ENCODE results near the gene THBS4. TPM values are rescaled to one million over a fixed set of nuclear protein-coding genes. Genes with fewer than 3 reads are reported as not detected.

The THBS4 gene
- total and polyA plus RNA-seq, 5 donors from 2014 or later: not detected

- H3K4me3 Mint-ChIP-seq: no peak overlapping the region
- H3K27me3 ChIP-seq (ENCODE audit: control insufficient read depth, insufficient read depth, low read length): peaks cover under 1% of the 10 kb centered on the region
- H3K27me3 Mint-ChIP-seq: peaks cover 4% of the 10 kb centered on the region
- ATAC-seq (ENCODE audit: low read depth in 2 of 2) (no peak), DNase-seq (no peak)
- no peaks in the 10 kb centered on the region for H3K36me3 ChIP-seq (ENCODE audit: control insufficient read depth, insufficient read depth, low read length)
- H3K9me3 Mint-ChIP-seq: peaks cover 0 to 1% (median 0%) of the 10 kb centered on the region in 7 donors
- H3K4me1 ChIP-seq (ENCODE audit: control insufficient read depth, insufficient read depth, low read length, poor library complexity, severe bottlenecking): no peaks in the 10 kb centered on the region
- no peaks in the 10 kb centered on the region for H3K4me1 Mint-ChIP-seq
- H3K27ac ChIP-seq (ENCODE audit: insufficient read depth, low read length, poor library complexity, severe bottlenecking): no peak overlapping the region
- H3K36me3 Mint-ChIP-seq: peaks cover 3% of the 10 kb centered on the region
- H3K27ac Mint-ChIP-seq: no peak overlapping the region
- H3K9me3 ChIP-seq (ENCODE audit: control insufficient read depth in 2 of 2, low read length in 2 of 2): no peaks in the 10 kb centered on the region
- H3K4me3 ChIP-seq (ENCODE audit: low read depth, low read length): no peak overlapping the region
Observed at GRCh38 chr5:80008995-80009765, 26.0 kb upstream of the THBS4 start.

GRCh38 chr5:80010754-80011392 is 24.3 kb upstream of the THBS4 start:
- peaks cover 3% of the 10 kb centered on the region for H3K36me3 Mint-ChIP-seq
- H3K27ac Mint-ChIP-seq: no peak overlapping the region

DNA sequence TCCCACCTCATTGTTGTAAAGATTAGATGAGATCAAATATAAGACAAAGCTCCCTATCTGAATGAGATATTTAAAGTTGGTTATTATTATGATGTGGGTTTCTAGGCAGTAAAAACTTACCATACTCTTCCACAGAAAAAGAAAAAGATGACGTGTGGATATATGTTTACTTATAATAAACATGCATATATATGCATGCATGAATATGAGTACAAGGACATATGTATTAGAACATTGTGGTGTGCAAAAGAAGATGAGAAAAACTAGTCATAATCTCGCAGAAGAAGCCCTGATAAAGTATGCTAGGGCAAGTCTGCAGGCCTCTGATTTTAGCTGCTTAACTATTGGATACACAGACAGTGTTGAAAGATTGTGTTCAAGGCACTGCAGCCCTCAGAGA is 10.1 kb upstream of the THBS4 start:
- H3K36me3 ChIP-seq (ENCODE audit: control insufficient read depth, insufficient read depth, low read length): no peaks in the 10 kb centered on the region
- H3K4me1 ChIP-seq (ENCODE audit: control insufficient read depth, insufficient read depth, low read length, poor library complexity, severe bottlenecking): no peaks in the 10 kb centered on the region
- no peaks in the 10 kb centered on the region for H3K9me3 Mint-ChIP-seq
- ATAC-seq (ENCODE audit: low read depth in 2 of 2) (no peak), DNase-seq (no peak)
- H3K27ac Mint-ChIP-seq: no peak overlapping the region
- H3K36me3 Mint-ChIP-seq: no peaks in the 10 kb centered on the region
- peaks cover 29% of the 10 kb centered on the region for H3K27me3 Mint-ChIP-seq
- H3K4me3 Mint-ChIP-seq: no peak overlapping the region
- no peak overlapping the region for H3K27ac ChIP-seq (ENCODE audit: insufficient read depth, low read length, poor library complexity, severe bottlenecking)
- no peaks in the 10 kb centered on the region for H3K4me1 Mint-ChIP-seq
- H3K4me3 ChIP-seq (ENCODE audit: low read depth, low read length): no peak overlapping the region
- H3K9me3 ChIP-seq (ENCODE audit: control insufficient read depth in 2 of 2, low read length in 2 of 2): no peaks in the 10 kb centered on the region
- H3K27me3 ChIP-seq (ENCODE audit: control insufficient read depth, insufficient read depth, low read length): peaks cover 7% of the 10 kb centered on the region

More at GRCh38 chr5:80010754-80011392, 24.3 kb upstream of the THBS4 start:
- Histone ChIP-seq H3K27me3 (ENCODE audit: control insufficient read depth, insufficient read depth, low read length) (peaks cover 1% of the 10 kb centered on the region), H3K27ac (ENCODE audit: insufficient read depth, low read length, poor library complexity, severe bottlenecking) (no peak overlapping the region), H3K36me3 (ENCODE audit: control insufficient read depth, insufficient read depth, low read length) (no peaks in the 10 kb centered on the region), H3K9me3 (ENCODE audit: control insufficient read depth in 2 of 2, low read length in 2 of 2) (no peaks in the 10 kb centered on the region), H3K4me1 (ENCODE audit: control insufficient read depth, insufficient read depth, low read length, poor library complexity, severe bottlenecking) (no peaks in the 10 kb centered on the region), H3K4me3 (ENCODE audit: low read depth, low read length) (no peak overlapping the region)
- Mint-ChIP-seq H3K9me3 (peaks cover 0 to 1% (median 0%) of the 10 kb centered on the region in 7 donors), H3K4me1 (no peaks in the 10 kb centered on the region), H3K4me3 (no peak overlapping the region), H3K27me3 (peaks cover 4% of the 10 kb centered on the region)
- ATAC-seq (ENCODE audit: low read depth in 2 of 2) (no peak), DNase-seq (no peak)

- H3K36me3 Mint-ChIP-seq: no peaks in the 10 kb centered on the region
- no peaks in the 10 kb centered on the region for H3K4me1 ChIP-seq (ENCODE audit: control insufficient read depth, insufficient read depth, low read length, poor library complexity, severe bottlenecking)
Observed at GRCh38 chr5:80026841-80027240, 8.3 kb upstream of the THBS4 start.

DNA sequence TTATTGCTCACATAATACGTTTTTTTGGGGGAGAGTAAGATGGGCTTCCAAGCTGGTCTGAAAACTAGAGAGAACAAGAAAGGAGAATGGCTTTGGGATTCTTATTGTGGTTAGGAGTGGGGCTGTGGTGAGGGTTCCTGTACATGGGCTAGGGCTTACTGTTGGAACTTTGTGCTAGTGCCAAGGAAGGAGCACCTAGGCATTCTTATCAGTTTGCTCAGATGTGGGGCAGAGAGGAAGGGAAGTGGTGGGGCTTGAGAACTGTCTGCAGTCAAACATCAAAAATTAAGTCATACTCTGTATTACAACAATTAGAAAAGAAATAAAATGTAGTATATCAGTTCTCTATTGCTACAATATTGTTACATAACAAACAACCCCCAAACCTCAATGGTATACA is 4.0 kb upstream of the THBS4 start:
- no peak overlapping the region for H3K27ac ChIP-seq (ENCODE audit: insufficient read depth, low read length, poor library complexity, severe bottlenecking)
- peak overlapping the region in 1 of 4 donors; percentile 34 for H3K4me3 Mint-ChIP-seq
- H3K4me1 Mint-ChIP-seq: peaks cover 0 to 16% (median 7%) of the 10 kb centered on the region in 4 donors
- H3K27me3 Mint-ChIP-seq: peaks cover 45% of the 10 kb centered on the region
- H3K27me3 ChIP-seq (ENCODE audit: control insufficient read depth, insufficient read depth, low read length): peaks cover 22% of the 10 kb centered on the region
- no peaks in the 10 kb centered on the region for H3K4me1 ChIP-seq (ENCODE audit: control insufficient read depth, insufficient read depth, low read length, poor library complexity, severe bottlenecking)
- H3K36me3 ChIP-seq (ENCODE audit: control insufficient read depth, insufficient read depth, low read length): no peaks in the 10 kb centered on the region
- ATAC-seq (ENCODE audit: low read depth in 2 of 2): no peak
- no peaks in the 10 kb centered on the region for H3K9me3 Mint-ChIP-seq
- H3K27ac Mint-ChIP-seq: no peak overlapping the region
- no peak overlapping the region for H3K4me3 ChIP-seq (ENCODE audit: low read depth, low read length)
- no peaks in the 10 kb centered on the region for H3K36me3 Mint-ChIP-seq
- no peak for DNase-seq
- H3K9me3 ChIP-seq (ENCODE audit: control insufficient read depth in 2 of 2, low read length in 2 of 2): no peaks in the 10 kb centered on the region

More at GRCh38 chr5:80026841-80027240, 8.3 kb upstream of the THBS4 start:
- peaks cover 9% of the 10 kb centered on the region for H3K27me3 ChIP-seq (ENCODE audit: control insufficient read depth, insufficient read depth, low read length)
- no peak overlapping the region for H3K4me3 ChIP-seq (ENCODE audit: low read depth, low read length)
- no peaks in the 10 kb centered on the region for H3K9me3 ChIP-seq (ENCODE audit: control insufficient read depth in 2 of 2, low read length in 2 of 2)
- no peak overlapping the region for H3K4me3 Mint-ChIP-seq
- no peak overlapping the region for H3K27ac ChIP-seq (ENCODE audit: insufficient read depth, low read length, poor library complexity, severe bottlenecking)
- no peak overlapping the region for H3K27ac Mint-ChIP-seq
- no peaks in the 10 kb centered on the region for H3K9me3 Mint-ChIP-seq
- peaks cover 39% of the 10 kb centered on the region for H3K27me3 Mint-ChIP-seq
- no peaks in the 10 kb centered on the region for H3K4me1 Mint-ChIP-seq
- ATAC-seq (ENCODE audit: low read depth in 2 of 2): no peak
- no peaks in the 10 kb centered on the region for H3K36me3 ChIP-seq (ENCODE audit: control insufficient read depth, insufficient read depth, low read length)
- DNase-seq: no peak

DNA sequence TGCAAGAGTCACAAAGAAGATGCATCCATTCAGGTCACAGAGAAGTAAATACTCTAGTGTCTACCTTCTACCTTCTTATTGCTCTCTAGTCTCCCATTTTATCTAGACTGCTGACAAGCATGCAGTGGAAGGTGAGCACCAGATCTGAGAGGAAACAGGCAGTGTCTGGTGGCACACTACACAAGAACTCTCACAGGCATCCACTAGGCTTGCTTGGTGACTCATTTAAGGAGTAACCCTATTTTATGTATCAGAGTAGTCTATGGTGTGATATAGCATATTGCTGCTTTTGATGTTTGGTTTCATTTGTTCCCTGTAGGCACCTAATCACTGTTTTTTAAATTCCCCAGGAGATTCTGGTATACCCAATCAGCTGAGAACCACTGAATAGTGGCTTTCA is 1.6 kb upstream of the THBS4 start:
- DNase-seq (peak in 1 of 3 donors; percentile 69), ATAC-seq (ENCODE audit: low read depth in 2 of 2) (peak; percentile 58 to 79)
- Histone ChIP-seq H3K36me3 (ENCODE audit: control insufficient read depth, insufficient read depth, low read length) (no peaks in the 10 kb centered on the region), H3K4me1 (ENCODE audit: control insufficient read depth, insufficient read depth, low read length, poor library complexity, severe bottlenecking) (no peaks in the 10 kb centered on the region), H3K9me3 (ENCODE audit: control insufficient read depth in 2 of 2, low read length in 2 of 2) (no peaks in the 10 kb centered on the region), H3K27me3 (ENCODE audit: control insufficient read depth, insufficient read depth, low read length) (peaks cover 32% of the 10 kb centered on the region), H3K27ac (ENCODE audit: insufficient read depth, low read length, poor library complexity, severe bottlenecking) (no peak overlapping the region), H3K4me3 (ENCODE audit: low read depth, low read length) (no peak overlapping the region)
- H3K9me3 Mint-ChIP-seq: no peaks in the 10 kb centered on the region
- H3K4me1 Mint-ChIP-seq: peaks cover 0 to 17% (median 9%) of the 10 kb centered on the region in 4 donors
- H3K27ac Mint-ChIP-seq: no peak overlapping the region
- no peak overlapping the region for H3K4me3 Mint-ChIP-seq
- H3K27me3 Mint-ChIP-seq: peaks cover 59% of the 10 kb centered on the region
- no peaks in the 10 kb centered on the region for H3K36me3 Mint-ChIP-seq

DNA sequence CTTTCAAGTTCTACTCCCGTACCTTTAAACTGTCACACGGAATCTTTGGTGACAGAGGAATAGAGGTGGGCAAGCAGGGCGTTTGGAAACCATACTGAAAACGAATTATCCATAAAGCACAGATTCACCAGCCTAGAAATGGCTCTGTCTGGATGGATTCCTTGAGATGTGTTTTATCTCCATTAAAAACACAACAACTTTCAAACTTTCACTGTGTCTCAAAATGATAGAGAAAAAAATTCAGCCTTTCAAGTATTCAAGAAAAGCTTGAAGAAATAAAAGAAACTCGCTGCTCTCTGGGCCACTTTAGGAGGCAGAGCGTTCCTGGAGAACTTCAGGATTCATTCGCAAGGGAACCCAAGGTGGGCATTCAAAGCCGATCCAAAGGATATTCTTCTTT is 589 bp upstream of the THBS4 start:
- H3K4me3 Mint-ChIP-seq: peak overlapping the region; percentile 32 to 66 (median 62)
- peaks cover 68% of the 10 kb centered on the region for H3K27me3 Mint-ChIP-seq
- H3K4me3 ChIP-seq (ENCODE audit: low read depth, low read length): no peak overlapping the region

More for the DNA sequence above, 589 bp upstream of the THBS4 start:
- no peaks in the 10 kb centered on the region for H3K9me3 ChIP-seq (ENCODE audit: control insufficient read depth in 2 of 2, low read length in 2 of 2)
- H3K4me1 ChIP-seq (ENCODE audit: control insufficient read depth, insufficient read depth, low read length, poor library complexity, severe bottlenecking): no peaks in the 10 kb centered on the region
- ATAC-seq (ENCODE audit: low read depth in 2 of 2): no peak
- DNase-seq: no peak
- no peaks in the 10 kb centered on the region for H3K36me3 ChIP-seq (ENCODE audit: control insufficient read depth, insufficient read depth, low read length)
- H3K27ac ChIP-seq (ENCODE audit: insufficient read depth, low read length, poor library complexity, severe bottlenecking): no peak overlapping the region
- H3K4me1 Mint-ChIP-seq: peaks cover 0 to 17% (median 9%) of the 10 kb centered on the region in 4 donors
- H3K27me3 ChIP-seq (ENCODE audit: control insufficient read depth, insufficient read depth, low read length): peaks cover 32% of the 10 kb centered on the region
- no peaks in the 10 kb centered on the region for H3K9me3 Mint-ChIP-seq
- H3K36me3 Mint-ChIP-seq: no peaks in the 10 kb centered on the region
- H3K27ac Mint-ChIP-seq: no peak overlapping the region

Data from CD4-positive, CD25-positive, alpha-beta regulatory T cell (primary cell).